ENCODE results near the gene CSF3R.

GRCh38 chr1:36510418-36510817, 27.7 kb upstream of the CSF3R start:
- TF ChIP-seq REST (IDR thresholded peaks at IDR 0.05; ENCODE audit: borderline replicate concordance), result no peak
- no peak for TF ChIP-seq EZH2 (IDR thresholded peaks at IDR 0.05; ENCODE audit: borderline replicate concordance, insufficient read depth, low read length, poor library complexity, severe bottlenecking)
- TF ChIP-seq TAF1 (IDR thresholded peaks at IDR 0.05; ENCODE audit: low read depth), result no peak
- no peak for TF ChIP-seq EP300 (conservative IDR thresholded peaks at IDR 0.05; ENCODE audit: poor library complexity, severe bottlenecking)
- no peak for TF ChIP-seq CTCF (IDR thresholded peaks at IDR 0.05; ENCODE audit: poor library complexity, severe bottlenecking)
- TF ChIP-seq POLR2AphosphoS5 (IDR thresholded peaks at IDR 0.05), result no peak
